Erythroblast (primary cell): ENCODE measurements around the gene RAB3A.

ENCODE experiments used
- DNase-seq, 2 experiments: peaks; one replicate each; lab custom pipeline; 2025; lab: John Stamatoyannopoulos, UW
- GATA1 ChIP-seq: IDR thresholded peaks from 2 replicates; pipeline ENCODE4 v1.6.1; 2011; ENCODE audit warnings: low read depth, mild to moderate bottlenecking, control low read depth, low read length, moderate library complexity
- POLR2A ChIP-seq: IDR thresholded peaks from 2 replicates; pipeline ENCODE4 v1.6.1; 2011; ENCODE audit warnings: mild to moderate bottlenecking, low read length

RAB3A gene

GRCh38 chr19:18229474-18229873, 25.6 kb upstream of the RAB3A start:
- DNase-seq, result no peak
- TF ChIP-seq POLR2A, result no peak
- no peak for TF ChIP-seq GATA1

GRCh38 chr19:18227781-18228271, 24.0 kb upstream of the RAB3A start:
- no peak for DNase-seq
- TF ChIP-seq GATA1 (no peak), POLR2A (no peak)

- no peak for DNase-seq
- TF ChIP-seq POLR2A (no peak), GATA1 (no peak)
These were observed 23.3 kb upstream of the RAB3A start for GRCh38 chr19:18226956-18227780.

GRCh38 chr19:18225702-18226468, 22.0 kb upstream of the RAB3A start, which contains the start of gene PDE4C:
PDE4C (minus strand) TSS chr19:18226438; CDS start chr19:18226415, 23 bp downstream.
- TF ChIP-seq GATA1 (no peak), POLR2A (no peak)
- DNase-seq, result no peak

- no peak for DNase-seq
- TF ChIP-seq GATA1, result no peak
- no peak for TF ChIP-seq POLR2A
These were observed 21.5 kb upstream of the RAB3A start for GRCh38 chr19:18225355-18225701.

- peak; percentile 97 to 98 for DNase-seq
- TF ChIP-seq GATA1 (no peak), POLR2A (no peak)
These were observed 20.9 kb upstream of the RAB3A start for GRCh38 chr19:18224525-18225354.

GRCh38 chr19:18223860-18224524, 20.1 kb upstream of the RAB3A start:
- DNase-seq, result peak; percentile 80 to 81
- TF ChIP-seq GATA1, result no peak

GRCh38 chr19:18221815-18222725, 18.2 kb upstream of the RAB3A start:
- TF ChIP-seq GATA1 (no peak), POLR2A (no peak)

DNA sequence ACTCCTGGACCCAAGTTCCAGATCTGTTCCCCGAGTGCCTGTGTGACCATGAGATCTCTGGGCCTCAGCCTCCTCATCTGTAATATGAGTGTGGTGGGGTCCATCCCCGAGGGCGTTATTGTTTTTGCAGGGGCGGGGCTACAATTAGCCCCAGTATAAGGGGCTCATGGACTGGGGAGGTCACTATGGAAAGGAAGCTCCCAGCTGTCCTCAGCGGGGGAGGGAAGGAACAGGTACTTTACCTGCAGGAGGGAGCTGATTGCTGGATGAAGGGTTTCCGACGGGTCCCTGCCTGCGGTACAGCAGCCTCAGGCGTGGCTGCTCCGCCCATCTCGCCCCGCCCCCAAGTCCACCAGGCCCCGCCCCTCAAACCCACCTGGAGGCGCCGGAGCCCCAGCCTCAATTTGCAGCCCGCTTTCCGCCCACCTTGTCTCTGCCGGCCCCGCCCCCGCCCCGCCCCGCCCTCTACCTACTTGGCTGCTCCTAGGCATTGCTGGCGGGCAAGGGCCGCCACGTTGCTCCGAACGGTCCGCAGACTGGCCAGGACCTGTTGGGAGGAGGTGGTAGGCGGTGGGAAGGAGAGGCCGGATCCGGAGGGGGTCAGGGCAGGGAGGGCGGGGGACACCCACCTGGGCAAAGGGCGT, 16.9 kb upstream of the RAB3A start:
- TF ChIP-seq GATA1 (no peak), POLR2A (no peak)
- no peak for DNase-seq

More at GRCh38 chr19:18221815-18222725, 18.2 kb upstream of the RAB3A start:
- DNase-seq, result no peak

GRCh38 chr19:18219911-18220631, 16.2 kb upstream of the RAB3A start:
- TF ChIP-seq GATA1, result no peak
- TF ChIP-seq POLR2A, result no peak
- no peak for DNase-seq

DNA sequence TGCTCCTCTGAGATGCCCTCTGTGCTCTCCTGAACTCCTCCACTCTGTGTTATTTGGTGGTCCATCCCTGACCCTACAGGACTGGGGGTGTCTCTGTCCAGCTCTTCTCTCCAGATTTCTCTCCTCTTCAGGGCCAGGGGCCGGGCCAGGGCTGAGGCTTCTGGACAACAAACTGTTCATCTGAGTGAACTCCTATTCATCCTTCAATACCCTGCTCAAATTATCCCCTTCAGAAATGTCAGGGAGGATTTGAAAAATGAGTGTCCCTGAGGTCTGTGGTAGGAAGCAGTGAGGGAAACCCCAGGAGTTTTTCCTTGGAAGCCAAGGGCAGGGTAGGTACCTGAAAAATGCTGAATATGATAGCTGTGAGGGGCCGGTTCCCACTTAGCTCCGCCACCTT, 14.8 kb upstream of the RAB3A start:
- no peak for DNase-seq
- TF ChIP-seq GATA1 (no peak), POLR2A (no peak)

GRCh38 chr19:18218159-18218558, 14.3 kb upstream of the RAB3A start:
- TF ChIP-seq POLR2A (no peak), GATA1 (no peak)
- no peak for DNase-seq
